CD4-positive, alpha-beta T cell treated with Interleukin-15 for 1 hour (primary cell): ENCODE data around the gene ELOVL3.
"Not testable (repeated sequence)": the region's sequence is repeated elsewhere in the genome, so short reads cannot be mapped to it uniquely, and the experiment has no call there.

Experiments used
- DNase-seq: peaks from one replicate; pipeline ENCODE4 v3.0.0-alpha.2; 2020

Gene ELOVL3, protein sequence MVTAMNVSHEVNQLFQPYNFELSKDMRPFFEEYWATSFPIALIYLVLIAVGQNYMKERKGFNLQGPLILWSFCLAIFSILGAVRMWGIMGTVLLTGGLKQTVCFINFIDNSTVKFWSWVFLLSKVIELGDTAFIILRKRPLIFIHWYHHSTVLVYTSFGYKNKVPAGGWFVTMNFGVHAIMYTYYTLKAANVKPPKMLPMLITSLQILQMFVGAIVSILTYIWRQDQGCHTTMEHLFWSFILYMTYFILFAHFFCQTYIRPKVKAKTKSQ

DNA sequence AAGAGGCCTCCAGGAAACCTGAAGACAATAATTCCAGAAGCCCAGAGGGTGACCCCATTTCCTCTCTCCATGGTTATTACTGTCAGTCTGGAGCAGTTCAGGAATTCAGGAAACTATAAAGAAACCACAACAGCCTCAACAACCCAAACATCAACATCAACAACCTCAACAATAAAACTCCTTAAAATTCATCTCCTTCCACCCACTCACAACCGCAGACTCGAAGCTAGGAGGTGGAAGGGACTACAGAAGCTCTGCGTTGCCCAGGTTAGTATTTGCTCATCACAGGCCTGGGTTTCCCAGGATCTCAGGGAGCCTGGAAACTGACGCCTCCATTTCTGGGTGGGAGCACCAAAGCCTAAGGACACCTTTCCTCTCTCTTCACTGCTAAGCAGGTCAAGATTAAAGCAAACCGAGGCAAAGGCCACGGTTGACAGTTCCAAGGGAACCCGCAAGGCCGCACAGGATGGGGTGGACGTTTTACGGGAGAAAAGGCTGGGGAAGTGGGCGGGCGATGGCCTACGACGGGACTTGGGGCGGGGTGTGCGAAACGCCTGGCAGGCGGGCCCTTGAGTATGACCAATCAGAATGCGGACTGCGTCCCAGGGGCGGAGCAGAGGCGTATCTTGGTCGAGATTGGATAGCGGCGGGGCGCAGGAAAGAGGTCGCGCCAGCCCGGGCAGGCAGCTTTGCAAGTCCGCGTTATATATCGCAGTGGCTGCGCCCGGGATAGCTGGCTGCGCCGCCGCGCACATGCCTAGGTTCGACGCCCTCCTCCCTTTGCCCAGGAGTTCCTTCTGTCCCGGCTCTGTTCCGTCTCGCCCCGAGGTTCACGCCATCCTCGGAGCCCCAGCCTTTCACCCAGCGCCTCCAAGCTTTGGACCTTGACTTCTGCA, at the start of gene ELOVL3:
ELOVL3 (plus strand) TSS at position 654 of the 896 bp plus-strand sequence. CDS start 250 bp downstream, outside the sequence.
- peak; percentile 88 for DNase-seq

DNA sequence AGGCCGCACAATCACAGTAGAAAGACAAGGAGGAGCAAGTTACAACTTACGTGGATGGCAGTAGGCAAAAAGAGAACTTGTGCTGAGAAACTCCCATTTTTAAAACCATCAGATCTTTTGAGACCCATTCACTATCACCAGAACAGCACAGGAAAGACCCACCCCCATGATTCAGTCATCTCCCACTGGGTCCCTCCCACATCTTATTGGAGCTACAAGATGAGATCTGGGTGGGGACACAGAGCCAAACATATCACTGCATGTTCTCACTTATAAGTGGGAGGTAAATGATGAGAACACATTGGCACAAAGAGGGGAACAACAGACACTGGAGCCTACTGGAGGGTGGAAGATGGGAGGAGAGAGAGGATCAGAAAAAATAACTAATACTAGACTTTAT, 41.5 kb upstream of the ELOVL3 start:
- no peak for DNase-seq

- no peak for DNase-seq
Measured at GRCh38 chr10:102185272-102185671, 40.8 kb upstream of the ELOVL3 start.

DNA sequence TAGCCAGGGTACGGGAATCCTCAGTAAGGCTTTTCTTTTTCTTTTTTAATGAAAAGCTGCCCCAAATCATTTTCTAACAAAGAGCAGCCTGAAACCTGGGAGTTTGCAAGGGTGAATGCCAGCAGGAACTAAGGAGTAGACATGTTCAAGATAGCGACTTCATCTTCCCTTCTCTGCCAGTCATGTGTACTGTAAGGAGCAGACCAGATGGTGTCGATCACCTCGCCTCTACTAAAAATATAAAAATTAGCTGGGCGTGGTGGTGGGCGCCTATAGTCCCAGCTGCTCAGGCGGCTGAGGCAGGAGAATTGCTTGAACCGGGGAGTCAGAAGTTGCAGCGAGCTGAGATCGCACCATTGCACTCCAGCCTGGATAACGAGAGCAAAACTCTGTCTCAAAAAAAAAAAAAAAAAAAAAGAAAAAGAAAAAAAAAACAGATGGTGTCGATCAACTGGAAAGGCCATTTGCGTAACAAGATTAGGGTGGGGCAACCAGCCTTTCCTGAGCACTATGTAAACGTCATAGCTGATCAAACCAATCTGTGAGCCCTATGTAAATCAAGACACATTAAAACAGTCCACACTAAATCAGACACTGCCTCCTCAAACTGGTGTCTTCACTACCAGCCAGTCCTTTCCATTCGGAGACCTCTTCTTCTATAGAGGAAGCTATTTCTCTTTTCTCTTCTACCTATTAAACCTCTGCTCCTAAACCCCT, 40.1 kb upstream of the ELOVL3 start:
- DNase-seq = no peak

DNA sequence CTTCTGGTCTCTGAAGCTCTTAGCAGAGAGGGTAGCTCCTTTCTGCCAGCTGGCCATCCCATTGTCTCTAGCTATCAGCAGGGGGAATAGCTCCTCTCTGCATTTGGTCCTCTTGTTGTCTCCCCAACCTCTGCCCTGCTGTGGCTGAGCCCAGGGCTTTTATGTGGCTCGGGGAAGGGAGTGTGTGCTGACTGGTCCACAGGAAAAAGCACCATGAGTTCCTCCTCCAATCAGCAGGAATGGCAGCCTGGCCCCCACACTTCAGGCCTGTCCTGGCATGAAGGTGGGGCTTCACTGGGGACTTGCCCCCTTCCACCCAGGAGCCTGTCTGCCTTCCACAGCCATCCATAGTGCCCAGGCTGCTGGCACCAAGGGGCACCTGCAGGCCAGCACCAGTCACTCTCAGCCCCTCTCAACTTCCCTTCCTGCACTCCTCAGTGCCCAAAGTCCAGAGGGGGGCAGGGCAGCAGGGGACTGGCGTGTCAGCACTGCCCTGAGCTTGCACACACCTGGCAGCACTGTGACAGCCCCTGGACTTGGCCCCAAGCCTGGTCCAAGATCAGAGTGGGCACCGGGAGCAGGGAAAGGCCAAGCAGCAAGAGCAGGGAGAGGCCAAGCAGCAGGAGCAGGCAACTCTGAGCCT, 37.7 kb upstream of the ELOVL3 start:
- DNase-seq = no peak

GRCh38 chr10:102188941-102189898, 36.9 kb upstream of the ELOVL3 start:
- DNase-seq = not testable (repeated sequence)

- DNase-seq = no peak
Measured at GRCh38 chr10:102191956-102192355, 34.1 kb upstream of the ELOVL3 start.

DNA sequence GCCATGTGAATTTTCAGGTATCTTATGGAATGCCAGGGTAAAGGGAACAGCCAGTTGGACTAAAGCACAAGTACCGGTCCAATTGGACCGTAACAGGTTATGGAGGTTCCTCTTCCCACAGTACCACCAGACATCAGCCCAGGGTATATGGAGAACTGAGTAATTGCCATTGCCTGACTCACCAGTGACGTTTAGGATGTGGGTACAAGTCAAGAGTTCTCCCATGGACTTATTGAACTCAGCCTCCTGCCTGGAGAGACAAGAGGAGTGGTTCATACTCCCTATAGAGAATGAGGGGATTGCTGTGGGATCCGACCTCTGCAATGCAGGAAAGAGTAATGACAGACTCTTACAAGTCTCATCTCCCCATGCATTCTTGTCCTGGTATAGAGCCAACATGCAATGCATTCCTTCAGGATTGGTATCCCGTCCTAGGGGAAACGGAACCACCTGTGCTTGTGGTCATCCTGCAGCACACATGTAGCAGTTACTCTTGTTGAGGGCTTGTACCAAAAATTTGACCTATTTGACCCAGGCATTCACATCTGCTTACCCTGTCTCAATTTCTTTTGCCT, 30.7 kb upstream of the ELOVL3 start:
- DNase-seq = no peak

DNA sequence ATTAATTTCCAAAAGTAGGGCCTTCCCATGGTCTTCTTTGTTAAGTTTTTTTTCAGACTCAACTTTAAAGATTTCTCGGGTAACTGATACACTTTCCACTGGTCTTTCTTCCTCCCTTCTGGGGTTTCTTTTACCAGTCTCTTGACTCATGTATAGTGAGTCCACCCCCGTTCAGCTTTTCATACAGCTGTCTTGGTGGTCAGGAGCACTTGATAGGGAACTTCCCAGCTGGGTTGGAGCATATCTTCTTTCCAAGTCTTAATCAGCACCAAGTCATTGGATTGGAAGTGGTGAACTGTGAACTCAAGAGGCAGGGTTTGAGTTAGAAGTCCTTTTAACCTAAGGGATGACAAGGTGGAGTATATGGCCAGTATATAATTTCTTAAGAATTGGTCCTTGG, 29.2 kb upstream of the ELOVL3 start:
- DNase-seq = no peak

DNA sequence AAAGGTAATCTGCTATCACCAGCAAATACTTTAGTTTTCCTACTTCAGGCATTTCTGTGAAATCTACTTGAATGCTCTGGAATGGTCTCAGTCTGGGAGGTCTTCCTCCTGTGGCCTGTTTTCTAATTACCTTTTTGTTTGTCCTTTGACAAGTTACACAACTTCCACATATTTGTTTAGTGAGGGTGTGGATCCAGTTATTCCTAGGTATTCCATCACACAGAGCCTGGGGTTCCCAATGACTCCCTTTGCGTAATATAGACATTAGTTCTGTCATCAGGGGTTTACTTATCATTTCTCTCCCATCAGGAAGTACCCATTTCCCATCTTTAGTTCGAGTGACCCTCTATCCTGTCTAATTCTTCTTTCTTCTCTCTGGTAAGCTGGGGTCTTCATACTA, 28.1 kb upstream of the ELOVL3 start:
- DNase-seq = no peak

- no peak for DNase-seq
Measured at GRCh38 chr10:102200751-102201640, 25.1 kb upstream of the ELOVL3 start.

DNA sequence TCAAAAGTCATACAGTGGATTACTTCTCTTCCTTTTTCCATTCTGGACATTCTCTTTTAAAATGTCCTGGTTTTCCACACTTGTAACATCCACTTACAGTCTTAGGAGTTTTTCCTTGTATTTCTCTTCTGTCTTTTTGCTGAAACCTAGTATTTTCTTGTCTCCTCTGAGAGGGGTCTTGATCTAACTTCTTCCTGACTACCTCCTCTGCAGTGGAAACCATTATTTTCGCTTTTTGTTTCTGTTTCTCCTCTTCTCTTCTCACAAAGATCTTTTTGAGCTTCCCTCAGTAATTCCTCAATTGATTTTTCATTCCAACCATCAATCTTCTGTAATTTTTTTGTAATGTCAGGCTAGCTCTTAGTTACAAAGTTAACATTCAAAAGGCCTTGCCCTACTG, 23.7 kb upstream of the ELOVL3 start:
- no peak for DNase-seq

DNA sequence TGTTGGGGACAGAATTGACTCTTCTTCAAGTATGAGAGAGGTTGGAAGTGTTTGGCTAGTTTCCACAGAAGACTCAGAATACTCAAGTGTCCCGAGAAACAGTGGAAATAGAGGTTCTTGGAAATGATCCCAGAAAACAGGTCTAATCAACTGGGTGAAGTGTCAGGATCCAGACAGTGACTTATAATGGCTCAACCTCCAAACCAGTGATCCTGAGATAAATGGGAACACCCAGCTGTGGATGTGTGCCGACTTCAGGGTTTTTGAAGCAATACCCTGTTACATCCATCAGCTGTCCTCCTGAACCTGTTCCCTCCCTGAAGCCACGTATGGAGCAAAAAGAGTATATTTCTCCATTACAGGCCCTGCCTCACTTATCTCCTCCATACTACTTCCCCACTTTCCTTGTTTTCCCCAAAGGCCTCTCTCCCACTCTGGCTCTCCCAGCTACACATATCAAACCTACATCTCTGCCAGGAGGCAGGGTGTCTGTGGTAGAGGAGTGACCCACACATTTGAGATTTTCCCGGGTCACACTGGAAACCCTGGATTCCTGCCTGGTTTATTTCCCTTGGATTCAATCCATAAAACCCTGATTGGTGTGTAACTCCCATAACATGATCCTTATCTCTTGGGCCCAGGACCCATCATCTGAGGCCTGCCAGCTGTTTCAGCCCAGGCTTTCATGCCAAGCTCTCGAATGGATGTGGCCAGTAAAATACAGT, 17.6 kb upstream of the ELOVL3 start:
- DNase-seq = no peak

- DNase-seq = no peak
Measured at GRCh38 chr10:102211615-102212299, 14.3 kb upstream of the ELOVL3 start.

- not testable (repeated sequence) for DNase-seq
Measured at GRCh38 chr10:102213599-102213998, 12.5 kb upstream of the ELOVL3 start.

- no peak for DNase-seq
Measured at GRCh38 chr10:102219370-102219769, 6.7 kb upstream of the ELOVL3 start.

DNA sequence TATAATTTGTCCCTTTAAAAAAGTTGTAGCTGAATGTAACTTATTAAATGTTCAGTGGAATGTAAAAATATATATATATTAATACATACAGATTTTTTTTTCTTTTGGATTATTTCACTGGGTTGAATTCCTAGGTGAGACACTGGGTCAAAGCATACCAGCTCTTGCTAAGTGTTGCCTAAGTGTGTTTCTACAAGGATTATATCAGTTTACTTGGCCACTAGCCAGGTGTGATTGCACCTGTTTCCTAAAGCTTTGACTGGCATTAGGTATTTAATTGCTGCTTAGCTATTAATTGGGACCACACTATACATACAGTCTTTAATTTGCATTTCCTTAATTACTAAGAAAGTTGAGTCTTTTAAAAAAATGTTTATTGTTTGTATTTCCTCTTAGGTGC, 5.5 kb upstream of the ELOVL3 start:
- no peak for DNase-seq

GRCh38 chr10:102222797-102223196, 3.3 kb upstream of the ELOVL3 start:
- DNase-seq = no peak

- DNase-seq = no peak
Measured at GRCh38 chr10:102226542-102226870, 407 bp downstream of the ELOVL3 start.
